HPDE6-E6E7 (cell line): Measurements from ENCODE around the gene EGFL7.

Experiments used
- DNase-seq: peaks from one replicate; pipeline ENCODE4 v3.0.0; 2011; ENCODE audit warnings: missing footprints; ENCODE audit errors: extremely low spot score

Gene EGFL7

DNA sequence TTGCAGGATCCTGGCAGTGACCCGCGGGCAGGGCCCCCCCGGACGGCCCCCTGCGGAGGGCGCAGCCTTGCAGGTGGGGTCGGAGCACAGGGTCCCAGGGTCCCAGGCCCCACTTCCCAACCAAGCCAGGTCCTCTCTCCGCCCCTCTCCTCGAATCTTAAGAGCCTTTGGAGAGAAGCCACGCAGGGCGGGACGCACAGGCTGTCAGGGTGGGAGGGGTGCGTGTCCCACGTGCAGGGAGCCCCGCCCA lies 18.4 kb upstream of the EGFL7 start:
- DNase-seq: no peak

DNA sequence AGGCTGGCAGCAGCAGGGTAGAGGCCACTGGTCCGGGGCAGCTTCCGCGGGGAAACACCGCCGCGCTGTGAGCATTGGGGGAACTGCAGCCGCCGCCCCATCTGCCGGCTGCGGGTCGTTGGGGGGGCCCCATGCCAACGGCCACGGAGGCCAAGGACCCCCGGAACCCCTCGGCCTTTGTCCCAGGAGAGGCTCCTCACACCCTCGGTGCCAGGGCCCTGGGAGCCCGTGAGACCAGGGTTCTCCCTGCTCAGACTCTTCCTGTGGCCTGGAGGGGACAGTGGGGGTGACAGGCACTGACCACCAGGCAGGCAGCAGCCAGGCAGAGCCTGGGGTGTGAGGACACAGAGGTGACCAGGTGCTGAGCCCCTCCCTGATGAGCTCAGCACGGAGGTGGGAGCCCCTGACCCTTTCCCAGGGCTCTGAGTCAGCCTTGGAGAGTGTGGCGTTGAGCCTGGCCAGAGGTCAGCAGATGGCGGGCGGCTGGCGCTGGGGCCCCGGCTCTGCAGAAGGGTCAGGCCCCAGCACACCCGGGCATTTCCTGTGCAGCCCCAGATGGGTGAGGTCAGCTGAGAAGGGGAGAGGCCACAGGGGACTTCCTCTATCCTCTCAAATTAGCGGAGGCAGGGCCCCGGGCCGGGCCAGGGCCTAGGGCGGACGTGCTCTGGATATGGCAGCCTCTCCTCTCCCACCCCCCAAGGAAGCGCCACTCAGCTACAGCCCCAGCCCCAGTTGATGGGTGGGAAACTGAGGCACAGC lies 17.9 kb upstream of the EGFL7 start:
- DNase-seq: peak; percentile 90

DNA sequence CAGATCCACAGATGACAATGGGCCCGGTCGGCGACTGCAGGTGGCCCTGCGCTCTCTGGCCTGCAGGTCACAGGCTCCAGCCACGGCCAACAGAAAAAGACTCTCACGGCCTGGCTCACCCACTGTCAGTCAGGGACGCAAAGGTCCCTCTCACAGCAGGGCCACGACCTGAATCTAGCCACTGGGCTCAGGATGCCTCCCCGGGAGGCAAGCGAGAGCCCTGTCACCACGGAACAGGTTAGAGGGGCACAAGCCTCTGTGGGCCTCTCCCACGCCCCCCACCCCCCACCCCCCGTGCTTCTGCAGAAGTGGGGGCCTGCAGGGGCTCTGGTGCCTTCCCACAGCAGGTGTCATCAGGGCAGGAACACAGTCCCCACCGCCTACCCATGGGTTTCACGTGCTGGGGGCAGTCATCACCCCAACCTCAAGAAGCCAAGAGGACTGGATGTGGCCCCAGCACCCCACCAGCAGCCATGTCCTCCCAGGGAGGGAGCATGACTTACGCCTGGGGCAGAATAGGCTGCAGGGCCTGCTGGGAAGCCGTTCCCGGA lies 17.3 kb upstream of the EGFL7 start:
- no peak for DNase-seq

GRCh38 chr9:136645903-136646754 lies 16.6 kb upstream of the EGFL7 start:
- no peak for DNase-seq

- no peak for DNase-seq
Measured at GRCh38 chr9:136646827-136647711, 15.6 kb upstream of the EGFL7 start.

DNA sequence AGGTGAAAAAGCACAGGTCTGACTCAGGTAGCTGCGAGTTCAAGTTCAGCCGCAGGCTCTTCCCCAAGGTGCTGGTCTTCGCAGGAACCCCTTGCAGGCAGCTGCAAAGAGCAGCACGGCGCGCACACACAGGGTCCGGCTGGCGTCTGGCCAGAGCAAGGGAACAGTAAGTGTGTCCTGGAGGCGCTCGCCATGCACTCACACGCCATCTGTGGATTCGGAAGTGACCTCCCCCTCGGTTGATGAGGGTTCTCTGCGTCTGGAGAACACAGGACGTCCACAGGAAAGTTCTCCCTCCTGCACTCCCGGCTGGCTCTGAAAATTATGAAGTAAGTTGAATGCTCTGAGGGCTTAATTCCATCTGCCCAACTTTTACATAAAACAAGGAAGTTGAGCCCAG lies 14.0 kb upstream of the EGFL7 start:
- no peak for DNase-seq

DNA sequence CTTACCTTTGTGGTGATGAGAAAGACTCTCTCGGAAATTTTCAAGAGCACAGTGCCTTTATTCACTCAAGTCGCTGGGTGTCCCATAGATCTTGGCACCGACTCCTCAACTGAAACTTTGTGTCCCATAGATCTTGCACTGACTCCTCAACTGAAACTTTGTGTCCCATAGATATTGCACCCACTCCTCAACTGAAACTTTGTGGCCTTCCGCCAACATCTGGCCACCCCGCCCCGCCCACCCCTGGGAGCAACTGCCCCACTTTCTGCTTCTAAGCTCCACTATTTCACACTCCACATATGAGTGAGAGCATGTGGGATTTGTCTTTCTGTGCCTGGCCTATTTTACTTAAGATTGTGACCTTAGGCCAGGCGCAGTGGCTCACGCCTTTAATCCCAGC lies 12.7 kb upstream of the EGFL7 start:
- no peak for DNase-seq

- DNase-seq: no peak
Measured at GRCh38 chr9:136650648-136651047, 12.1 kb upstream of the EGFL7 start.

DNA sequence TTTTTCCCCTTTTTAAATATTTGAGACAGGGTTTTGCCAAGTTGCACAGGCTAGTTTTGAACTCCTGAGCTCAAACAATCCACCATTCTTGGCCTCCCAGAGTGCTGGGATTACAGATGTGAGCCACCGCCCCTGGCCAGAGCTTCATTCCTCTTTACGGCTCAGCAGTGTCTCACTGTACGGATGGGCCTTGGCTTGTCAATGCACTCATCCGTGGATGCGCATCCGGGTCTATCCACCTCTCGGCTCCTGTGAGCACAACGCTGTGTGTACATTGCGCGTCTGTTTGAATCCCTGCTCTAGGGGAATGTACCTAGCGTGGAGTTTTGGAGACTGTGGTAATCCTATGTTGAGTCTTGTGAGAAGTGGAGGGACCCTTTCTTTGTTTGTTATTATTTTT lies 10.9 kb upstream of the EGFL7 start:
- DNase-seq: no peak

- no peak for DNase-seq
Measured at GRCh38 chr9:136653323-136654079, 9.2 kb upstream of the EGFL7 start.

DNA sequence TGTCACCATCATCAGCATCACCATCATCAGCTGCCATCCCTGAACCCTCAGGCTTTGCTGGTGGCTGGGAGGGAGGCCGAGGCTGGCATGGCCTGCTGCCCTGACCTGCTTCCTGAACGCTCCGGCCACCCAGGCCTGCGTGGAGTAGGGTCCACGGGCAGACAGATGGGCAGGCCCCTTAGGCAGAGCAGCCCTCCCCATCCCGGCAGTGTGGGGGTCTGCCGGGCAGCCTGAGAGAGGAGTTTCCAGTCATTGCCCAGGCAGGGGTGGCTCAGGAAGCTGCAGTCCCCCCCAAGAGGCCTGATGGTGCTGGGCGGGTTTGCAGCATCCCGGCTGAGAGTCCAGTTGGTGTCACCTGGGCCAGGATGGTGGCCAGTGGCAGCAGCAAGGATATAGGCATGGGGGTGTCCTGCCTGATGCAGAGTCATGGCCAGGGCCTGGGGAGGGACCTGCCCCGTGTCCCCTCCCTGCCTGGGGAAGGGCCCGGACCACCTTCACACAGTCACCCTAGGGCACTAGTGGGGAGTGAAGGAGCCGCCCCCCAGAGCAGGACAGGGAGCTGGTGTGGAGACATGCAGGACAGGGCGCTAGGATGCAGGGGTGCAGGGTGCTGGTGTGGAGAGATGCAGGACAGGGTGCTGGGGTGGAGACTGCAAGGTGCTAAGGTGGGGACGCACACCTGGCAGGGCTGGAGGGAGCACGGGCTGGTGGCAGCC lies 7.7 kb upstream of the EGFL7 start:
- DNase-seq: no peak

- no peak for DNase-seq
Measured at GRCh38 chr9:136655536-136656182, 7.1 kb upstream of the EGFL7 start.

DNA sequence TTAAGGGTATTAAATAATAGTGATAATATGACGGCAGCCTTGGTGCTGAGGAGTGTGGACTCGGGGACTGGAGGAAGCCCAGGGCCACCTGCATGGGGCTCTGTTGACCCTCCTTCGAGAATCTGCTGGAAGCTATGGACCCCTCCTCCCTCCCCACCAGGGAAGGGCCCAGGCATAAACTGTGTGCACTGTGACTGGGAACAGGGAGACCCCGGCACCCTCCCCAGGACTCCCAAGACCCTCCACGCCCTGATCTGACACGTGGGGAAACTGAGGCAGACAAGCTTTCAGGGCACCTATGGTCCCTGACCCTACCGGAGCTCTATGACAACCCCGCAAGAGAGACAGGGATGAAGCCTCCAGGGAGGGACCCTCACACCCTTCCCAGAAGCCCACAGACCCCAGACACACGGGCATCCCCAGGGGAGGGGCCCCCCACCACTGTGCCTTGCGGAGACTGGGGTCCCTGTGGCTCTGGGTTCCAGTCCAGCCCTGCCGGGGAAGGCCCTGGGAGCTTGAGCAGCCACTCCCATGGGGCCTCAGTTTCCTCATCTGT lies 6.5 kb upstream of the EGFL7 start:
- no peak for DNase-seq

DNA sequence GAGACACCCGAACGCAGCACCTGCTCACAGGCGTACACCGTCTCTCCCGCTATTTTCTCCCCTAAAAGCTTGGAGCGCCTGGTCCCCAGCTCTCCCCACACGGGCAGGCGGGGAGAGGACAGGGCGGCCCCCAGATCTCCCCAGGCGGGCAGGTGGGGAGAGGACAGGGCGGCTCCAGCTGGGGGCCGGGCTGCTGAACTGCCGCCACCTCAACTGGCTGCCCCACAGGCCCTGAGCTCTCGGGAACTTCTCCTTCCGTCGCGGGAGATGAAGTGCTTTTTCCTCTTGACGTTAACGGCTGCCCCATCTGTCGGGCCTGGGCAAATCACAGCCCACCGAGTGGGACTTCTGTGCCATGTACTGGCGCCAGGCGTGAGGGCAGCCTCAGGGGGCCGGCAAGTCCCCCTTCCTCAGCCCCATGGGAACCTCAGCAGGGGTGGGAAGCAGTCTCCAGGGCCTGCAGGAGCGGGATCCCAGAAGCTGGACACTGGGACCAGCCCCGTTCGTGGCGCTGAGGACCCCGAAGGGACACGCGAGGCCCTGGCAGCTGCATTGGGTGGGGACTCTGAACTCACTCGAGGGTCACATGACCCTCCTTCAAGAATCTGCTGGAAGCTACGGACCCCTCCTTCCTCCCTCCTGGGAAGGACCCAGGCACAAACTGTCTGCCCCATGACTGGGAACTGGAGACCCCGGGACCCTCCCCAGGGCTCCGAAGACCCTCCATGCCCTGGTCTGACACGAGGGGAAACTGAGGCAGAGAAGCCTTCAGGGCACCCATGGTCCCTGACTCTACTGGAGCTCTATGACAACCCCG lies 5.7 kb upstream of the EGFL7 start:
- DNase-seq: no peak

DNA sequence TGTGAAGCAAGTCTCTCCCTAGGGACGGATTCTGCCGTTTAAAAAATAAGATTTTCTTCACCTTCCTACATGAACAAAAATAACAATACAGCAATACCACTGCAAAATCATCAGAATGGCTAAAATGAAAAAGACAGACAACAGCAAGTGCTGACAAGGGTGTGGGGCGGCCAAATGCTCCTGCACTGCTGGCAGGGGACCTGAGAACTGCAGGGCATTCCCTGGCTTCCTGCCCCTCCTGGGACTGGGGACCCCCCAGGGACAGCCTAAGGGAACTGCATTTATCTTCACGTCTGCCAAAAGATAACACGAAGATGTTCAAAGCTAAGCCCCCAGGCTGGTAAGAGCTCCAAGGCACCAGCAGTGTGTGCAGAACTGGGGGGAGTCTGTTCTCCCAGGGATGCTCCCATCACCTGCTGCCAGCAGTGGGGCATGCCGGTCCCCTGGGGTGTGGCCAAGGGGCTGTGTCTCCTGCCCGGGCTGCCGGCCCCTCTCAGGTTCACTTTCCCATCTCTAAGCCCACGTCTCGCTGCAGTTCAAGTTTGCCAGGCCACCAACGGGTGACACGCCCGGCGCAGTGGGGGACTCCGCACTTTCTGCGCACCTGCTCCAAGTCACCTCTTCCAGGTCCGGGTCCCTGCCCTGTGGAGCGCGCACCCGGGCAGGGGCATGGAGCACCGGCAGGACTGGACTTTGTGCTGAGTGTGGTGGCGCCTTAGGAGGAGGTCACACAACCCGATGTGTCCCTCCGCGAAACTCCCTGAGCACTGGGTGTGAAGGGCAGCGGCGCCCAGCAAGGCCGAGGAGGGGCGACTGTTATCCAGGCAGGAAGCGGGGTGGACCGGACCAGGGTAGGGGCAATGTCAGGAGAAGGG lies 4.5 kb upstream of the EGFL7 start:
- no peak for DNase-seq

DNA sequence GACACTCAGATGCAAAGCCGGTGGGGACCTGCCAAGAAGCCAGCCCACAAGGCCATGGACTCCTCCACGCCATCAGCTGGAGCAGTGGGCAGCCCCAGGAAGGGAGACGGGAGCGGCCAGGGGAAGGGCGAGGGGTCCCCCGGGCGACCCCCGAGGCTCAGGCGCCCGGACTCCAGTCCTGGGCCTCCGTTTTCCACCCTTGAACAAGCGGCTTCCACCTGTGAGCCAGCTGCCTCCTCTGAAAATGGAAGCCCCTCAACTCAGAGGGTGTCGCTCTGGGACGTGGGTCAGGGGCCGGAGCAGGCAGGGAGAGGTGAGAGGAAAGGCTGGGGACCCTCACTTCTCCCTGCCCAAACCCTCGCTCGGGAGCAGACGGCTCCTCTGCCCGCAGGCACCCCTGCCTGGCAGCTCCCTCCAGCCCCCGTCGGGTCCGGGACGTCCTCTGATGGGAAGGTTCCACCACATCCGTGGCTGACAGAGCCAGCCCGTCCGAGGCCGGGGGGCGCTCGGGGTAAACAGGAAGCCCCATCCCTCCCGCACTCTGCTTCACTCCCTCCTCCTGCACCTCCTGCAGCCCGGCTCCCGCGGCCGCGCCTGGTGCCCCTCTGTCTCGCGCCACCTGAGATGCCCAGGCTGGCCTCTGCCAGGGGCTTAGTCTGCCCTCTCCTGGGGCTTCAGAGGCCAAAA lies 3.7 kb upstream of the EGFL7 start:
- DNase-seq: no peak
